PC-9 (cell line): ENCODE measurements around the gene CNTN4. TPM values are rescaled to one million over a fixed set of nuclear protein-coding genes. Genes with fewer than 3 reads are reported as not detected.

Experiments used
- BruUV-seq: library from RNA; stranded (reverse); fragments of 400-500 nt; replicated peaks from 2 replicates; lab custom pipeline; 2021; lab: Mats Ljungman, UMichigan
- CTCF ChIA-PET: fragments of 300-600 bp; sonication (Branson Sonifier 250); formaldehyde crosslinking; loops from one replicate; lab custom pipeline; 2022; ENCODE audit warnings: antibody characterized with exemption; lab: Charles Lee
- POLR2A ChIA-PET: fragments of 300-600 bp; sonication (Branson Sonifier 250); formaldehyde crosslinking; loops from one replicate; lab custom pipeline; 2022; ENCODE audit warnings: antibody characterized with exemption; ENCODE audit not compliant: unreplicated experiment; lab: Charles Lee
- DNase-seq, 2 experiments: peaks; one replicate each; pipeline versions ENCODE4 v3.0.0 to v3.0.0-alpha.2; 2015 to 2022; ENCODE audit warnings: mixed read lengths in 1 of 2
- H2AFZ ChIP-seq: fragments of 200-600 bp; sonication (generic); 2 replicates; pipeline ENCODE4 v1.8.1; 2017; ENCODE audit warnings: antibody characterized with exemption
- H3F3A ChIP-seq: fragments of 200-600 bp; sonication (generic); 2 replicates; pipeline ENCODE4 v1.8.1; 2017; ENCODE audit warnings: antibody characterized with exemption, mild to moderate bottlenecking, low read depth; ENCODE audit not compliant: insufficient read depth
- H3K27ac ChIP-seq: fragments of 200-600 bp; sonication (generic); 2 replicates; pipeline ENCODE4 v1.6.1; 2016; ENCODE audit warnings: mixed run types
- H3K27me3 ChIP-seq: fragments of 200-600 bp; sonication (generic); 2 replicates; pipeline ENCODE4 v1.6.1; 2016; ENCODE audit warnings: low read depth, mixed run types; ENCODE audit not compliant: insufficient read depth
- H3K36me3 ChIP-seq: fragments of 200-600 bp; sonication (generic); 2 replicates; pipeline ENCODE4 v1.6.1; 2016; ENCODE audit warnings: low read depth, mixed run types
- H3K4me1 ChIP-seq: fragments of 200-600 bp; sonication (generic); replicated peaks from 2 replicates; pipeline ENCODE4 v1.6.1; 2016; ENCODE audit warnings: mixed run types; ENCODE audit not compliant: insufficient read depth
- H3K4me2 ChIP-seq: fragments of 200-600 bp; sonication (generic); 2 replicates; pipeline ENCODE4 v1.6.1; 2017; ENCODE audit warnings: mixed run types
- H3K4me3 ChIP-seq: fragments of 200-600 bp; sonication (generic); 2 replicates; pipeline ENCODE4 v1.6.1; 2016; ENCODE audit warnings: mixed run types
- H3K79me2 ChIP-seq: fragments of 200-600 bp; sonication (generic); 2 replicates; pipeline ENCODE4 v1.6.1; 2017; ENCODE audit warnings: low read depth, mixed run types
- H3K9me2 ChIP-seq: fragments of 200-600 bp; sonication (generic); 2 replicates; pipeline ENCODE4 v1.8.1; 2017; ENCODE audit warnings: mild to moderate bottlenecking; ENCODE audit not compliant: insufficient read depth
- H3K9me3 ChIP-seq: fragments of 200-600 bp; sonication (generic); 2 replicates; pipeline ENCODE4 v1.8.1; 2016; ENCODE audit warnings: low read depth; ENCODE audit not compliant: insufficient read depth
- H4K20me1 ChIP-seq: fragments of 200-600 bp; sonication (generic); 2 replicates; pipeline ENCODE4 v1.8.1; 2017; ENCODE audit not compliant: insufficient read depth
- CTCF ChIP-seq: fragments of 200-600 bp; sonication (generic); conservative IDR thresholded peaks from 2 replicates; pipeline ENCODE4 v1.6.1; 2017; ENCODE audit warnings: mixed run types, antibody characterized with exemption, mild to moderate bottlenecking, moderate library complexity
- EZH2 ChIP-seq: fragments of 200-600 bp; sonication (generic); IDR thresholded peaks from 2 replicates; pipeline ENCODE4 v1.8.0; 2017; ENCODE audit warnings: antibody characterized with exemption, low read depth
- intact Hi-C: fragments of 100-400 bp; cut with micrococcal nuclease; formaldehyde crosslinking; loops from one replicate; pipeline ENCODE4 v1.10.0; 2022; ENCODE audit not compliant: unreplicated experiment
- total RNA-seq: library from RNA; stranded (reverse); gene quantifications from 2 replicates; pipeline ENCODE4 v1.2.3, GENCODE V29; 2021

The CNTN4 gene
- total RNA-seq, 1 experiment from 2014 or later: not detected

GRCh38 chr3:2205692-2206091 is 107.0 kb downstream of the CNTN4 start:
- Histone ChIP-seq H3K79me2 (no peaks in the 10 kb centered on the region), H3K36me3 (no peaks in the 10 kb centered on the region), H3K27ac (no peak overlapping the region), H3K9me3 (no peaks in the 10 kb centered on the region), H3K4me2 (no peak overlapping the region), H3F3A (no peaks in the 10 kb centered on the region), H3K4me1 (no peaks in the 10 kb centered on the region), H4K20me1 (no peaks in the 10 kb centered on the region), H2AFZ (no peak overlapping the region), H3K9me2 (no peaks in the 10 kb centered on the region), H3K27me3 (no peaks in the 10 kb centered on the region), H3K4me3 (no peak overlapping the region)
- POLR2A ChIA-PET: no interaction called here
- intact Hi-C loops: no loop called here
- no peak for TF ChIP-seq EZH2
- no peak for TF ChIP-seq CTCF
- CTCF ChIA-PET: no interaction called here
- DNase-seq: no peak
- BruUV-seq: no TSS peak

GRCh38 chr3:2206536-2206935 is 107.9 kb downstream of the CNTN4 start:
- intact Hi-C loops: no loop called here
- ChIA-PET CTCF (interaction anchor here (0.6 kb wide), 2 partner anchors 103 to 243 kb away, joined by 3 to 7 read pairs; no protein-coding TSS in a partner anchor), POLR2A (no interaction called here)
- Histone ChIP-seq H2AFZ (no peak overlapping the region), H3K4me3 (no peak overlapping the region), H3K4me1 (no peaks in the 10 kb centered on the region), H3K9me2 (no peaks in the 10 kb centered on the region), H3K79me2 (no peaks in the 10 kb centered on the region), H4K20me1 (no peaks in the 10 kb centered on the region), H3K36me3 (no peaks in the 10 kb centered on the region), H3F3A (no peaks in the 10 kb centered on the region), H3K27me3 (no peaks in the 10 kb centered on the region), H3K9me3 (no peaks in the 10 kb centered on the region), H3K27ac (no peak overlapping the region), H3K4me2 (no peak overlapping the region)
- no peak for DNase-seq
- no TSS peak for BruUV-seq
- no peak for TF ChIP-seq EZH2
- no peak for TF ChIP-seq CTCF

GRCh38 chr3:2211568-2211967 is 112.9 kb downstream of the CNTN4 start:
- Histone ChIP-seq H3K27ac (no peak overlapping the region), H3K79me2 (no peaks in the 10 kb centered on the region), H4K20me1 (no peaks in the 10 kb centered on the region), H3K4me3 (no peak overlapping the region), H3K27me3 (no peaks in the 10 kb centered on the region), H3K36me3 (no peaks in the 10 kb centered on the region), H3K4me1 (no peaks in the 10 kb centered on the region), H3F3A (no peaks in the 10 kb centered on the region), H3K9me3 (no peaks in the 10 kb centered on the region), H2AFZ (no peak overlapping the region), H3K9me2 (no peaks in the 10 kb centered on the region), H3K4me2 (no peak overlapping the region)
- no peak for DNase-seq
- ChIA-PET POLR2A (no interaction called here), CTCF (no interaction called here)
- intact Hi-C loops: no loop called here
- TF ChIP-seq EZH2 (no peak), CTCF (no peak)
- BruUV-seq: no TSS peak
